Measurements from ENCODE around the gene ZIM2. TPM values are rescaled to one million over a fixed set of nuclear protein-coding genes. Genes with fewer than 3 reads are reported as not detected.
"Not testable (repeated sequence)": the region's sequence is repeated elsewhere in the genome, so short reads cannot be mapped to it uniquely, and the experiment has no call there.

The ZIM2 gene
- total RNA-seq, 1 donor from 2014 or later = not detected

DNA sequence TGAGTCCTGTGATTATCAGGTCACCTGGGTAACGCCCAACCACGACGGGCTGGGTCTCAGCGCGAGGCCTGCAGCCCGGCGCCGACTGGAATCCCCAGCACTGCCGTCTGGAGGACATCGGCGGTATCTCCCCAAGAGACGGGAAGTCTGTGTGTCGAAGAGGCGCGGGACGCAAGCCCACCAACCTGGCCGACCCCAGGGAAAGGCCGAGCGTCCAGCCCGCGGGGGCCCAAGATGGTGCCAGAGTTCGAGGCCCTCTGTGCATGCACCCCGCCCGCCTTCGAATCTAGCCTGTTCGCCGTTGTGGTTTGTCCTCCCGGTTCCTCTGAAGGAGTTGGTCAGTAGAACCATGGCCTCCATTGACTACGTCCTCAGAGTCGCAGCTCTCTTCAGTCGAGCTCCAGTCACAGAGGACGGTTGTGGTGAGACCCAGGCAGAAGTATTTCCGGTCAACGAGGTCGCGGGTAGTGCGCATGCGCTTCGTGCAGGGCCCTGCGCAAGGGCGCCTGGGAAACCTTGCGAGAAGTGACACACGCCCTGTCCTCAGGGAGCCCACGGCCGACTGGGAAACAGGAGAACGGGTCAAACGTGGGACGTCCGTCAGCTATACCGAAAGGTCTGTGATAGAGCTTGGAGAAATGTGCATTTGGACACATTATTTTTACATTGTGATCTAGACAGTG, 24.1 kb upstream of the ZIM2 start:
- H3K36me3 Mint-ChIP-seq (ENCODE audit: low read depth) = peaks cover 7% of the 10 kb centered on the region
- TF ChIP-seq, protein P1, sequence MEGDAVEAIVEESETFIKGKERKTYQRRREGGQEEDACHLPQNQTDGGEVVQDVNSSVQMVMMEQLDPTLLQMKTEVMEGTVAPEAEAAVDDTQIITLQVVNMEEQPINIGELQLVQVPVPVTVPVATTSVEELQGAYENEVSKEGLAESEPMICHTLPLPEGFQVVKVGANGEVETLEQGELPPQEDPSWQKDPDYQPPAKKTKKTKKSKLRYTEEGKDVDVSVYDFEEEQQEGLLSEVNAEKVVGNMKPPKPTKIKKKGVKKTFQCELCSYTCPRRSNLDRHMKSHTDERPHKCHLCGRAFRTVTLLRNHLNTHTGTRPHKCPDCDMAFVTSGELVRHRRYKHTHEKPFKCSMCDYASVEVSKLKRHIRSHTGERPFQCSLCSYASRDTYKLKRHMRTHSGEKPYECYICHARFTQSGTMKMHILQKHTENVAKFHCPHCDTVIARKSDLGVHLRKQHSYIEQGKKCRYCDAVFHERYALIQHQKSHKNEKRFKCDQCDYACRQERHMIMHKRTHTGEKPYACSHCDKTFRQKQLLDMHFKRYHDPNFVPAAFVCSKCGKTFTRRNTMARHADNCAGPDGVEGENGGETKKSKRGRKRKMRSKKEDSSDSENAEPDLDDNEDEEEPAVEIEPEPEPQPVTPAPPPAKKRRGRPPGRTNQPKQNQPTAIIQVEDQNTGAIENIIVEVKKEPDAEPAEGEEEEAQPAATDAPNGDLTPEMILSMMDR (conservative IDR thresholded peaks at IDR 0.05) = no peak
- no peak overlapping the region for H3K4me3 Mint-ChIP-seq
- no peak overlapping the region for H3K27ac Mint-ChIP-seq (ENCODE audit: unreplicated experiment)
- peaks cover 15% of the 10 kb centered on the region for H3K9me3 Mint-ChIP-seq
- no peaks in the 10 kb centered on the region for H3K27me3 Mint-ChIP-seq (ENCODE audit: low read depth)
- no peaks in the 10 kb centered on the region for H3K4me1 Mint-ChIP-seq
- no peak for DNase-seq (ENCODE audit: low read depth, low spot score)

DNA sequence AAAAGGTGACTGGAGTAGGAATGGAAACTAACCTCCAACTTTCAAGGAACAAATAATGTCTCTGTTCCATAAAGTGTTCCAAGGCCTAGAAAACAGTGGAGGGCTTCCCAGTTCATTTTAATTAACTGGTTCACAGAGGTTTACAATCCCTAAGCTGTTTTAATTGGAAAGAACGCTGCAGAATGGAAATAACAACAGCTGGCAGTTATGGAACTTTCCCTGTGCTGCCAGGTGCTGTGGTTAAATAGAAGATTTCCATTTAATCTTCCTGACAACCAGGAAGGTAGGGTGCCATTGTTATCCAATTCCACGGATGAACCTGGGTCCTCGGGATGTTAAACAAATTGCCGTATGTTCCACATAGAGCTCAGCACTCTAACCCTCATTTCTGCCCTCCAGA, 22.2 kb upstream of the ZIM2 start:
- H3K27ac Mint-ChIP-seq (ENCODE audit: unreplicated experiment) = no peak overlapping the region
- H3K4me1 Mint-ChIP-seq = no peaks in the 10 kb centered on the region
- H3K36me3 Mint-ChIP-seq (ENCODE audit: low read depth) = peaks cover 7% of the 10 kb centered on the region
- H3K27me3 Mint-ChIP-seq (ENCODE audit: low read depth) = no peaks in the 10 kb centered on the region
- TF ChIP-seq, protein P1 (conservative IDR thresholded peaks at IDR 0.05) = no peak
- no peak overlapping the region for H3K4me3 Mint-ChIP-seq
- peaks cover 13% of the 10 kb centered on the region for H3K9me3 Mint-ChIP-seq
- DNase-seq (ENCODE audit: low read depth, low spot score) = no peak

DNA sequence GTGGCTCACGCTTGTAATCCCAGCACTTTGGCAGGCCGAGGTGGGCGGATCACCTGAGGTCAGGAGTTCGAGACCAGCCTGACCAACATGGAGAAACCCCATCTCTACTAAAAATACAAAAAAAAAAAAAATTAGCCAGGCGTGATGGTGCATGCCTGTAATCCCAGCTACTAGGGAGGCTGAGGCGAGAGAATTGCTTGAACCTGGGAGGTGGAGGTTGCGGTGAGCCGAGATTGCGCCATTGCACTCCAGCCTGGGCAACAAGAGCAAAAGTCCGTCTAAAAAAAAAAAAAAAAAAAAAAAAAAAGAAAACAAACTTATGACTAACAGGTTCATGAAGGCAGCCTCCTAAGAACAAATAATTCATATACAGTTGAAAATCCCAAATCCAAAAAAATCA, 19.9 kb upstream of the ZIM2 start:
- not testable (repeated sequence) for DNase-seq (ENCODE audit: low read depth, low spot score); H3K27ac Mint-ChIP-seq (ENCODE audit: unreplicated experiment); H3K4me3 Mint-ChIP-seq; H3K27me3 Mint-ChIP-seq (ENCODE audit: low read depth); H3K4me1 Mint-ChIP-seq
- Mint-ChIP-seq H3K9me3 (peaks cover 12% of the 10 kb centered on the region), H3K36me3 (ENCODE audit: low read depth) (peaks cover 10% of the 10 kb centered on the region)

DNA sequence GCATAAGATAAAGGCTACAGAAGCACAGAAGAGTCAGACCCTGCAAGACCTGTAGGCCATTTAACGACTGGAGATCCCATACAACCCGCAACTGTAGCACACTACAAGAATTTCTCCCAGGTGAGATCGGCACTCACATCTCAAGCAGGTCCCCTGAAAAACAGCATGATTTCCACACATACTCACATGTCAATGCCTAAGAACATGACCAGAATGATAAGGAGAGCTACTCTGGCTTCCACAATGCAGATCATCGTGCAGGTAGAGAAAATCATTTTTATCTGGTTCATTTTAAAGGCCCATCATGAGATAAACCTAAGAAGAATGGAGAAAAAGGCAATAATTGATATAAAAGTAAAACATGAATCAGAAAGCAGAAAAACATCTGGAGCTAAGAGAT, 17.5 kb upstream of the ZIM2 start:
- Mint-ChIP-seq H3K4me3 (no peak overlapping the region), H3K4me1 (no peaks in the 10 kb centered on the region), H3K27me3 (ENCODE audit: low read depth) (no peaks in the 10 kb centered on the region), H3K27ac (ENCODE audit: unreplicated experiment) (no peak overlapping the region), H3K9me3 (peaks cover 12% of the 10 kb centered on the region), H3K36me3 (ENCODE audit: low read depth) (peaks cover 10% of the 10 kb centered on the region)
- no peak for DNase-seq (ENCODE audit: low read depth, low spot score)
- TF ChIP-seq, protein P1 (conservative IDR thresholded peaks at IDR 0.05) = no peak

DNA sequence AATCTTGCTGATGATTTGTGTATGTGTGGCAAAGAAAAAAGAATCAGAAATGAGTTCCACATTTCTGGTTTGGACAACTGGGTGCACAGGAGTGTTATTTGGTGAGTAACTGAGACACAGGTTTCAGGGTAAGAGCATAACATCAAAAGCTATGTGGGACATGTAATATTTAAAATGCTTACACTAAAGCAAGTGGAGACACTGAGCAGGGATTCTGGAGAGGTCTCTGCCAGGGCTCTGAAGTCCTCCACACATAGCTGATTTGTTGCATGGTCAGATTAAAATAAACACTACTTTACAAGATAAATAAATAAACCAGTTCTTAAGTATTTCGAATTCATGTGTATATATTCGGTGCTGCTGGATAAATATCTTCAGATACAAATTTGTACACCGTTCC, 16.3 kb upstream of the ZIM2 start:
- H3K36me3 Mint-ChIP-seq (ENCODE audit: low read depth) = peaks cover 10% of the 10 kb centered on the region
- TF ChIP-seq, protein P1 (conservative IDR thresholded peaks at IDR 0.05) = no peak
- peaks cover 17% of the 10 kb centered on the region for H3K9me3 Mint-ChIP-seq
- H3K27ac Mint-ChIP-seq (ENCODE audit: unreplicated experiment) = no peak overlapping the region
- H3K4me1 Mint-ChIP-seq = no peaks in the 10 kb centered on the region
- H3K27me3 Mint-ChIP-seq (ENCODE audit: low read depth) = no peaks in the 10 kb centered on the region
- no peak overlapping the region for H3K4me3 Mint-ChIP-seq
- no peak for DNase-seq (ENCODE audit: low read depth, low spot score)

DNA sequence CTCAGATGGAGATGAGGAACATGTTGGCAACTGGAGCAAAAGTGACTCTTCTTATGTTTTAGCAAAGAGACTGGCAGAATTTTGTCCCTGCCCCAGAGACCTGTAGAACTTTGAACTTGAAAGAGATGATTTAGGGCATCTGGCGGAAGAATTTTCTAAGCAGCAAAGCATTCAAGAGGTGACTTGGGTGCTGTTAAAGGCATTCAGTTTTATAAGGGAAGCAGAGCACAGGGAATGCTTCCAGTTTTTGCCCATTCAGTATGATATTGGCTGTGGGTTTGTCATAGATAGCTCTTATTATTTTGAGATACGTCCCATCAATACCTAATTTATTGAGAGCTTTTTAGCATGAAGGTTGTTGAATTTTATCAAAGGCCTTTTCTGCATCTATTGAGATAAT, 11.8 kb upstream of the ZIM2 start:
- H3K4me3 Mint-ChIP-seq; DNase-seq (ENCODE audit: low read depth, low spot score); H3K4me1 Mint-ChIP-seq; H3K27ac Mint-ChIP-seq (ENCODE audit: unreplicated experiment); H3K27me3 Mint-ChIP-seq (ENCODE audit: low read depth): not testable (repeated sequence)
- Mint-ChIP-seq H3K9me3 (peaks cover 26% of the 10 kb centered on the region), H3K36me3 (ENCODE audit: low read depth) (peaks cover 14% of the 10 kb centered on the region)
